Gastrocnemius medialis (tissue), 4 donors: ENCODE results near the gene RANBP2.

Experiments used
- POLR2A ChIP-seq, 2 donors: fragments of 450-650 bp; IDR thresholded peaks; one replicate each; pipeline ENCODE4 v1.6.1; 2017; ENCODE audit warnings: antibody characterized with exemption in 2 of 2, mild to moderate bottlenecking in 2 of 2, moderate library complexity in 2 of 2
- TF ChIP-seq, protein P1 (sequence below), 5 experiments: fragments of 450-650 bp in 3 of 5; fragments of 200-600 bp in 2 of 5; sonication (generic) in 2 of 5; IDR thresholded peaks in 4 of 5; conservative IDR thresholded peaks in 1 of 5; 1 replicate in 4 of 5; 2 replicates in 1 of 5; pipeline ENCODE4 v1.5.1; 2016 to 2019; ENCODE audit warnings: antibody characterized with exemption in 5 of 5, mild to moderate bottlenecking in 3 of 5, moderate library complexity in 3 of 5

GRCh38 chr2:108805032-108805431, 85.8 kb downstream of the RANBP2 start:
- TF ChIP-seq, protein P1, sequence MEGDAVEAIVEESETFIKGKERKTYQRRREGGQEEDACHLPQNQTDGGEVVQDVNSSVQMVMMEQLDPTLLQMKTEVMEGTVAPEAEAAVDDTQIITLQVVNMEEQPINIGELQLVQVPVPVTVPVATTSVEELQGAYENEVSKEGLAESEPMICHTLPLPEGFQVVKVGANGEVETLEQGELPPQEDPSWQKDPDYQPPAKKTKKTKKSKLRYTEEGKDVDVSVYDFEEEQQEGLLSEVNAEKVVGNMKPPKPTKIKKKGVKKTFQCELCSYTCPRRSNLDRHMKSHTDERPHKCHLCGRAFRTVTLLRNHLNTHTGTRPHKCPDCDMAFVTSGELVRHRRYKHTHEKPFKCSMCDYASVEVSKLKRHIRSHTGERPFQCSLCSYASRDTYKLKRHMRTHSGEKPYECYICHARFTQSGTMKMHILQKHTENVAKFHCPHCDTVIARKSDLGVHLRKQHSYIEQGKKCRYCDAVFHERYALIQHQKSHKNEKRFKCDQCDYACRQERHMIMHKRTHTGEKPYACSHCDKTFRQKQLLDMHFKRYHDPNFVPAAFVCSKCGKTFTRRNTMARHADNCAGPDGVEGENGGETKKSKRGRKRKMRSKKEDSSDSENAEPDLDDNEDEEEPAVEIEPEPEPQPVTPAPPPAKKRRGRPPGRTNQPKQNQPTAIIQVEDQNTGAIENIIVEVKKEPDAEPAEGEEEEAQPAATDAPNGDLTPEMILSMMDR (IDR thresholded peaks at IDR 0.05 in 4 of 5, conservative IDR thresholded peaks at IDR 0.05 in 1 of 5), result no peak
- TF ChIP-seq POLR2A (IDR thresholded peaks at IDR 0.05), result no peak
